Caco-2 (cell line): ENCODE measurements around the gene BBOX1. TPM values are rescaled to one million over a fixed set of nuclear protein-coding genes. Genes with fewer than 3 reads are reported as not detected.

Experiments used
- BruUV-seq: library from RNA; stranded (reverse); fragments of 400-500 nt; replicated peaks from 2 replicates; lab custom pipeline; 2021; lab: Mats Ljungman, UMichigan
- CTCF ChIA-PET: fragments of 300-600 bp; sonication (Branson Sonifier 250); formaldehyde crosslinking; loops from one replicate; lab custom pipeline; 2022; ENCODE audit warnings: antibody characterized with exemption; lab: Charles Lee
- POLR2A ChIA-PET: fragments of 300-600 bp; sonication (Branson Sonifier 250); formaldehyde crosslinking; loops from one replicate; lab custom pipeline; 2022; ENCODE audit warnings: antibody characterized with exemption; lab: Charles Lee
- DNase-seq, 2 experiments: peaks; one replicate each; pipeline versions ENCODE4 v3.0.0 to v3.0.0-alpha.2; 2020 to 2022
- H3K27me3 ChIP-seq: replicated peaks from 2 replicates; pipeline ENCODE4 v1.6.0; 2011; ENCODE audit warnings: low read length; ENCODE audit not compliant: control insufficient read depth, insufficient read depth
- H3K36me3 ChIP-seq: 2 replicates; pipeline ENCODE4 v1.5.1; 2011; ENCODE audit warnings: low read length; ENCODE audit not compliant: control insufficient read depth, insufficient read depth
- H3K4me1 ChIP-seq: fragments of 250-450 bp; sonication (Bioruptor Pico); 2 replicates; pipeline ENCODE4 v1.5.1; 2020; ENCODE audit warnings: mild to moderate bottlenecking
- H3K4me3 ChIP-seq: 2 replicates; pipeline ENCODE4 v1.5.1; 2011; ENCODE audit warnings: low read depth, mild to moderate bottlenecking, control low read depth, low read length
- H3K9me3 ChIP-seq: fragments of 250-450 bp; sonication (Bioruptor Pico); 2 replicates; pipeline ENCODE4 v1.5.1; 2020; ENCODE audit warnings: mild to moderate bottlenecking, moderate library complexity
- H3K27ac Mint-ChIP-seq: one replicate; pipeline ENCODE4 v1.8.0; 2022; ENCODE audit warnings: mixed read lengths; ENCODE audit not compliant: unreplicated experiment
- H3K27me3 Mint-ChIP-seq: one replicate; pipeline ENCODE4 v1.8.0; 2022; ENCODE audit warnings: mixed read lengths; ENCODE audit not compliant: insufficient read depth, unreplicated experiment
- H3K36me3 Mint-ChIP-seq: one replicate; pipeline ENCODE4 v1.8.0; 2022; ENCODE audit warnings: mild to moderate bottlenecking, mixed read lengths; ENCODE audit not compliant: insufficient read depth, unreplicated experiment
- H3K4me1 Mint-ChIP-seq: one replicate; pipeline ENCODE4 v1.8.0; 2022; ENCODE audit warnings: low read depth, mixed read lengths; ENCODE audit not compliant: unreplicated experiment
- H3K4me3 Mint-ChIP-seq: one replicate; pipeline ENCODE4 v1.8.0; 2022; ENCODE audit warnings: mild to moderate bottlenecking, moderate library complexity, mixed read lengths; ENCODE audit not compliant: unreplicated experiment
- H3K9me3 Mint-ChIP-seq: one replicate; pipeline ENCODE4 v1.8.0; 2022; ENCODE audit warnings: mixed read lengths; ENCODE audit not compliant: unreplicated experiment
- CTCF ChIP-seq, 2 experiments: fragments of 200-600 bp in 1 of 2; IDR thresholded peaks; 1 replicate in 1 of 2; 2 replicates in 1 of 2; pipeline versions ENCODE4 v1.5.1 to v1.8.0; 2011 to 2022; ENCODE audit warnings: antibody characterized with exemption in 1 of 2, control low read depth in 1 of 2, inconsistent platforms in 1 of 2, low read depth in 1 of 2, low read length in 1 of 2, mild to moderate bottlenecking in 1 of 2, moderate library complexity in 1 of 2; ENCODE audit not compliant: insufficient read depth in 1 of 2, severe bottlenecking in 1 of 2, unreplicated experiment in 1 of 2
- intact Hi-C: fragments of 100-400 bp; cut with micrococcal nuclease; formaldehyde crosslinking; loops from one replicate; pipeline ENCODE4 v1.10.0; 2022; ENCODE audit not compliant: unreplicated experiment
- total RNA-seq: library from RNA; stranded (reverse); gene quantifications from 2 replicates; pipeline ENCODE4 v1.2.3, GENCODE V29; 2022

BBOX1 gene
- total RNA-seq, 1 experiment from 2014 or later: not detected

- Histone ChIP-seq H3K4me3 (no peak overlapping the region), H3K9me3 (no peaks in the 10 kb centered on the region), H3K4me1 (no peaks in the 10 kb centered on the region), H3K36me3 (no peaks in the 10 kb centered on the region), H3K27me3 (no peaks in the 10 kb centered on the region)
- no peaks in the 10 kb centered on the region for H3K4me1 Mint-ChIP-seq
- DNase-seq: no peak
- ChIA-PET POLR2A (no interaction called here), CTCF (no interaction called here)
- H3K4me3 Mint-ChIP-seq: no peak overlapping the region
- H3K27ac Mint-ChIP-seq: no peak overlapping the region
- intact Hi-C loops: no loop called here
- no peaks in the 10 kb centered on the region for H3K9me3 Mint-ChIP-seq
- H3K27me3 Mint-ChIP-seq: peaks cover 5% of the 10 kb centered on the region
- no peak for TF ChIP-seq CTCF (IDR thresholded peaks at IDR 0.05; ENCODE audit: insufficient read depth in 1 of 2, low read depth in 1 of 2, low read length in 1 of 2, severe bottlenecking in 1 of 2, unreplicated experiment in 1 of 2)
- BruUV-seq: no TSS peak
- H3K36me3 Mint-ChIP-seq: no peaks in the 10 kb centered on the region
These were observed 35.5 kb downstream of the BBOX1 start for GRCh38 chr11:27076121-27076589.

DNA sequence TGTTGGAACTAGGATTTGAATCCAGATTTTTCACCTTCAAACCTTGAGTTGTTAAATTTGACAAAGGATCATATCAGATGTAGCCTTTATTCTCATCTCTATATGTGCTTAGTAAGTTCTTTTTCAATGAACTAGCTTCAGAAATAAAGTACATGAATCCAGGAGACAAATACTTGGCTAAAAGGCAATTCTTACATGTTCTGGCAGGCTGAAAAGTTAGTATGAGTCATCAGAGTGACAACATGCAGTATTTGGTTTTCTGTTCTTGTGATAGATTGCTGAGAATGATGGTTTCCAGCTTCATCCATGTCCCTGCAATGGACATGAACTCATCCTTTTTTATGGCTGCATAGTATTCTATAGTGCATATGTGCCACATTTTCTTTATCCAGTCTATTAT is 40.4 kb downstream of the BBOX1 start:
- Histone ChIP-seq H3K4me3 (no peak overlapping the region), H3K9me3 (no peaks in the 10 kb centered on the region), H3K36me3 (no peaks in the 10 kb centered on the region), H3K4me1 (no peaks in the 10 kb centered on the region), H3K27me3 (no peaks in the 10 kb centered on the region)
- BruUV-seq: no TSS peak
- Mint-ChIP-seq H3K27ac (no peak overlapping the region), H3K36me3 (no peaks in the 10 kb centered on the region), H3K4me1 (no peaks in the 10 kb centered on the region), H3K27me3 (peaks cover 5% of the 10 kb centered on the region), H3K9me3 (no peaks in the 10 kb centered on the region), H3K4me3 (no peak overlapping the region)
- no peak for DNase-seq
- intact Hi-C loops: no loop called here
- ChIA-PET CTCF (no interaction called here), POLR2A (no interaction called here)
- TF ChIP-seq CTCF (IDR thresholded peaks at IDR 0.05; ENCODE audit: insufficient read depth in 1 of 2, low read depth in 1 of 2, low read length in 1 of 2, severe bottlenecking in 1 of 2, unreplicated experiment in 1 of 2): no peak

- DNase-seq: no peak
- ChIA-PET CTCF (no interaction called here), POLR2A (no interaction called here)
- Mint-ChIP-seq H3K4me3 (no peak overlapping the region), H3K36me3 (no peaks in the 10 kb centered on the region), H3K9me3 (no peaks in the 10 kb centered on the region), H3K27me3 (peaks cover 5% of the 10 kb centered on the region), H3K4me1 (no peaks in the 10 kb centered on the region), H3K27ac (no peak overlapping the region)
- no peak overlapping the region for H3K4me3 ChIP-seq
- intact Hi-C loops: no loop called here
- H3K27me3 ChIP-seq: no peaks in the 10 kb centered on the region
- H3K9me3 ChIP-seq: peaks cover 3% of the 10 kb centered on the region; the same call in 1 of the 2 replicates
- no TSS peak for BruUV-seq
- TF ChIP-seq CTCF (IDR thresholded peaks at IDR 0.05; ENCODE audit: insufficient read depth in 1 of 2, low read depth in 1 of 2, low read length in 1 of 2, severe bottlenecking in 1 of 2, unreplicated experiment in 1 of 2): no peak
- no peaks in the 10 kb centered on the region for H3K4me1 ChIP-seq
- no peaks in the 10 kb centered on the region for H3K36me3 ChIP-seq
These were observed 42.6 kb downstream of the BBOX1 start for GRCh38 chr11:27083241-27083640.
